Stimulated activated CD8-positive, alpha-beta memory T cell treated with anti-CD3 and anti-CD28 coated beads, Interleukin-4, amount 100 ng/mL, for 48 hours (primary cell): ENCODE results near the gene SRPRB.

Experiments
- DNase-seq: peaks from one replicate; pipeline ENCODE4 v3.0.0-alpha.2; 2020

The SRPRB gene

GRCh38 chr3:133828576-133829309 lies 23.1 kb downstream of the SRPRB start:
- peak; percentile 10 for DNase-seq

GRCh38 chr3:133829310-133829707 lies 23.7 kb downstream of the SRPRB start:
- no peak for DNase-seq

- no peak for DNase-seq
These were observed 24.5 kb downstream of the SRPRB start for GRCh38 chr3:133830071-133830470.

GRCh38 chr3:133831966-133832801 lies 26.6 kb downstream of the SRPRB start:
- peak; percentile 20 for DNase-seq

GRCh38 chr3:133832802-133833144 lies 27.2 kb downstream of the SRPRB start:
- DNase-seq: no peak

- peak; percentile 12 for DNase-seq
These were observed 27.7 kb downstream of the SRPRB start for GRCh38 chr3:133833267-133833666.

GRCh38 chr3:133833880-133834620 lies 28.4 kb downstream of the SRPRB start:
- peak; percentile 14 for DNase-seq

- peak; percentile 7 for DNase-seq
These were observed 29.2 kb downstream of the SRPRB start for GRCh38 chr3:133834621-133835417.

GRCh38 chr3:133835418-133835743 lies 29.8 kb downstream of the SRPRB start:
- DNase-seq: peak; percentile 14

- DNase-seq: peak; percentile 3
These were observed 30.3 kb downstream of the SRPRB start for GRCh38 chr3:133835961-133836360.

- peak; percentile 5 for DNase-seq
These were observed 31.0 kb downstream of the SRPRB start for GRCh38 chr3:133836497-133837158.

GRCh38 chr3:133837487-133838295 lies 32.1 kb downstream of the SRPRB start:
- peak; percentile 10 for DNase-seq

- no peak for DNase-seq
These were observed 32.7 kb downstream of the SRPRB start for GRCh38 chr3:133838296-133838789.

GRCh38 chr3:133838916-133839800 lies 33.5 kb downstream of the SRPRB start:
- DNase-seq: no peak

GRCh38 chr3:133840055-133840737 lies 34.6 kb downstream of the SRPRB start:
- no peak for DNase-seq

- no peak for DNase-seq
These were observed 35.2 kb downstream of the SRPRB start for GRCh38 chr3:133840767-133841166.

GRCh38 chr3:133841196-133841595 lies 35.6 kb downstream of the SRPRB start:
- no peak for DNase-seq

GRCh38 chr3:133842158-133842557 lies 36.5 kb downstream of the SRPRB start:
- no peak for DNase-seq

GRCh38 chr3:133843634-133844033 lies 38.0 kb downstream of the SRPRB start:
- DNase-seq: no peak

GRCh38 chr3:133845127-133845526 lies 39.5 kb downstream of the SRPRB start:
- DNase-seq: no peak
